Activated CD4-positive, alpha-beta T cell treated with anti-CD3 and anti-CD28 coated beads for 36 hours (primary cell): ENCODE results near the gene IMPG1. TPM values are rescaled to one million over a fixed set of nuclear protein-coding genes. Genes with fewer than 3 reads are reported as not detected.

Experiments
- ATAC-seq: fragments of 200-7000 bp; cut with Tn5 transposase; one replicate; pipeline ENCODE4 v1.10.0; 2021; ENCODE audit warnings: mild to moderate bottlenecking, moderate library complexity
- CTCF ChIA-PET: fragments of 350-600 bp; sonication (Branson Sonifier 250); formaldehyde crosslinking; loops from one replicate; lab custom pipeline; 2021; ENCODE audit warnings: antibody characterized with exemption; lab: Charles Lee
- POLR2A ChIA-PET: fragments of 350-600 bp; sonication (Branson Sonifier 250); formaldehyde crosslinking; loops from one replicate; lab custom pipeline; 2021; ENCODE audit warnings: antibody characterized with exemption, inconsistent platforms; lab: Charles Lee
- DNase-seq: peaks from one replicate; pipeline ENCODE4 v3.0.0-alpha.2; 2020
- H3K27ac Mint-ChIP-seq: one replicate; pipeline ENCODE4 v1.8.0; 2021; ENCODE audit warnings: mixed read lengths
- H3K27me3 Mint-ChIP-seq: one replicate; pipeline ENCODE4 v1.8.0; 2021; ENCODE audit warnings: mixed read lengths
- H3K36me3 Mint-ChIP-seq: one replicate; pipeline ENCODE4 v1.8.0; 2021; ENCODE audit warnings: low read depth, mixed read lengths
- H3K4me1 Mint-ChIP-seq: one replicate; pipeline ENCODE4 v1.8.0; 2021; ENCODE audit warnings: mixed read lengths
- H3K4me3 Mint-ChIP-seq: one replicate; pipeline ENCODE4 v1.8.0; 2021; ENCODE audit warnings: mild to moderate bottlenecking, moderate library complexity, mixed read lengths
- H3K9me3 Mint-ChIP-seq: one replicate; pipeline ENCODE4 v1.8.0; 2021; ENCODE audit warnings: low read depth, mixed read lengths
- intact Hi-C, 2 experiments: fragments of 100-400 bp; cut with DNase I in 1 of 2; cut with micrococcal nuclease in 1 of 2; formaldehyde crosslinking; loops; one replicate each; pipeline versions ENCODE4 v1.14.2 to v1.15.1; 2022 to 2024; cut with DNase I, micrococcal nuclease
- total RNA-seq, 2 experiments: library from RNA; stranded (reverse); gene quantifications; one replicate each; pipeline ENCODE4 v1.2.3, GENCODE V29; 2021

IMPG1 gene
- total RNA-seq, 2 experiments from 2014 or later, result not detected

DNA sequence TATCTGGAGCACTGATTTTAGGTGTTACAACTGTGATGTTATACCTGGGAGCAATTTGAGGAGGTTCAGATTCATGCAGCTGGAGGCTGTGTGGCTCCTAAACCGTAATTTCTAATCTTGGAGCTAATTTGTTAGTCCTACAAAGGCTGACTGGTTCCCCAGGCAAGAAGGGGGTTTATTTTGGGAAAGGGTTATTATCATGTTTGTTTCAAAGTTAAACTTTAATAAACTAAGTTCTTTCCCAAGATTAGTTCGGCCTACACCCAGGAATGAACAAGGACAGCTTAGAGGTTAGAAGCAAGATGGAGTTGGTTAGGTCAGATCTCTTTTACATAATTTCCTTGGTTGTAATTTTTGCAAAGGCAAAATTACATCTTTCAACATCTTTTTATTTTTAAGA lies 187.6 kb downstream of the IMPG1 start:
- H3K27me3 Mint-ChIP-seq, result no peaks in the 10 kb centered on the region
- ChIA-PET POLR2A (no interaction called here), CTCF (interaction anchor here (1.3 kb wide), 2 partner anchors 8 to 9 kb away, joined by 3 to 7 read pairs; no protein-coding TSS in a partner anchor)
- no peaks in the 10 kb centered on the region for H3K4me1 Mint-ChIP-seq
- H3K4me3 Mint-ChIP-seq, result no peak overlapping the region
- H3K27ac Mint-ChIP-seq, result no peak overlapping the region
- no peaks in the 10 kb centered on the region for H3K36me3 Mint-ChIP-seq
- ATAC-seq, result no peak
- intact Hi-C loops, result no loop called here
- DNase-seq, result no peak
- no peaks in the 10 kb centered on the region for H3K9me3 Mint-ChIP-seq

DNA sequence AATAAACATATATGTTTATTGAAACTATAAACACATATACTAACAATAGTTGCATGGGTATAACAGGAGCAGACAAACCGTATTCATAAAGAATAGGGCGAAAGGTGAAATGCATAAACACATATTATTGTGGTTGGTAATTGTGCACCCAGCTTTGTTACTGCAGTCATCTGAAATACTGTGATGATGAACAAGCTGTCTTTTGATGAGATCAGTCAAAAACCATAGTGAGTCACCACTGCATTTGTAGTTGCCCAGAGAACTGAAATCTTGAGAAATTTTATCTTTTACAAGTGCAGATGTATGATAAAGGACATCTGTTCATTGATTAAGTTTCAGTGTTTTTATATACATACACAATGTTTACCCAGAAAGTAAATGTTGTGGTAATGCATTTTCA lies 189.7 kb downstream of the IMPG1 start:
- ChIA-PET POLR2A (no interaction called here), CTCF (interaction anchor here (1.3 kb wide), 1 partner anchor 11 kb away, joined by 3 read pairs; no protein-coding TSS in a partner anchor)
- DNase-seq (no peak), ATAC-seq (peak; percentile 30)
- no peaks in the 10 kb centered on the region for H3K36me3 Mint-ChIP-seq
- no peaks in the 10 kb centered on the region for H3K9me3 Mint-ChIP-seq
- intact Hi-C loops, result no loop called here
- no peaks in the 10 kb centered on the region for H3K4me1 Mint-ChIP-seq
- no peak overlapping the region for H3K4me3 Mint-ChIP-seq
- H3K27ac Mint-ChIP-seq, result no peak overlapping the region
- no peaks in the 10 kb centered on the region for H3K27me3 Mint-ChIP-seq

DNA sequence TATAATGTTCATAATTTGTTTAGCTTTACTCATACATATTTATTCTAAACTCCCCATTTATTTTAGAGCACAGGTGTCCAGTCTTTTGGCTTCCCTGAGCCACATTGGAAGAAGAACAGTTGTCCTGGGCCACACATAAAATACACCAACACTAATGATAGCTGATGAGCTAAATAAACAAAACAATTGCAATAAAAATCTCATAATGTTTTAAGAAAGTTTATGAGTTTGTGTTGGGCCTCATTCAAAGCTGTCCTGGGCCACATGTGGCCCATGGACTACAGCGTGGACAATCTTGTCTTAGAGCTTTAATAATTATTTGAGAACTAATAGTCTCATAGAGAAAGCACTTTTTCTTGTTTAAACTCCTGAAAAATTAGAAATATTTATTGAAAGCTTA lies 192.2 kb downstream of the IMPG1 start:
- H3K27ac Mint-ChIP-seq, result no peak overlapping the region
- no peaks in the 10 kb centered on the region for H3K36me3 Mint-ChIP-seq
- intact Hi-C loops, result no loop called here
- DNase-seq, result no peak
- ATAC-seq, result no peak
- CTCF ChIA-PET, result interaction anchor here (0.6 to 6.4 kb wide), 4 partner anchors 9 to 26 kb away, joined by 3 to 37 read pairs (median 3); no protein-coding TSS in a partner anchor
- POLR2A ChIA-PET, result no interaction called here
- no peaks in the 10 kb centered on the region for H3K9me3 Mint-ChIP-seq
- no peaks in the 10 kb centered on the region for H3K4me1 Mint-ChIP-seq
- H3K27me3 Mint-ChIP-seq, result no peaks in the 10 kb centered on the region
- H3K4me3 Mint-ChIP-seq, result no peak overlapping the region

DNA sequence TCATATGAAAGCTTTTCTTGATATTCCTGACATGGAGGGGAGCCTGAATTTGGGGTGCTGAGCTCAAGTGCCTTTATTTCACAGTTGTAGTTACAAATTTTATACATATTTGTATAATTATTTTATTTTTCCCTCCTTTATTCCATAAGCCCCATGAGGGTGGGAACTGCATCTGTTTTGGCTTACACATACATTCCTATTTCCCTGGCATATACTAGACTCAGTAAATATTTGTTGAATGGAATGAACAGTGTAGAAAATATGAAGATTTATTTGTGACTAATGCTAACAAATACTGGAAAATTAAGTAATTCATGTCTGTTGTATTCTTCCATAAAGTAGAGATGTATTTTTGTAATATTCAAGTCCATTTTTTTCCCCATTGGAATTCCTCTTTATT lies 196.3 kb downstream of the IMPG1 start:
- no peaks in the 10 kb centered on the region for H3K36me3 Mint-ChIP-seq
- CTCF ChIA-PET, result interaction anchor here (1.2 to 6.4 kb wide), 2 partner anchors 17 to 22 kb away, joined by 3 to 37 read pairs; no protein-coding TSS in a partner anchor
- H3K27me3 Mint-ChIP-seq, result no peaks in the 10 kb centered on the region
- DNase-seq, result no peak
- intact Hi-C loops, result no loop called here
- POLR2A ChIA-PET, result no interaction called here
- no peak for ATAC-seq
- H3K27ac Mint-ChIP-seq, result no peak overlapping the region
- H3K4me3 Mint-ChIP-seq, result no peak overlapping the region
- no peaks in the 10 kb centered on the region for H3K9me3 Mint-ChIP-seq
- H3K4me1 Mint-ChIP-seq, result no peaks in the 10 kb centered on the region

DNA sequence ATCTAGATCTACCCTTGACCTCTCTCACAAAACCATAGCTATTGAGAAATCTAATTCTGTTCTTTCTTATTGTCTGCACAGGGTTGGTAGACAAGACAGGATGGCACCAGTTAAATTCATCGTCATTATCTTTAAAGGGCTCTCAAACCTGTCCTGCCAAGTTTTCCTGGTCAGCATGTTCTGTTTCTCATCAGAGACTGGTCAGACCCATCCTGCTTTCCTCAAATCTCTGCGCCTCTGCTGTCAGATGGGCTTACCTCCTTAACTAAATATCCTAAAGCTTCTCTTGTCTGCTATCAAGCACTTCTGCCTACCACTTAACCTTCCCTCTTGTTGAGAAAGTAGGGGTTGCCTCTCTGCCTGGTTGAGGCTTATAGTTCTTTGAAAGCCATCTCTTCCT lies 198.2 kb downstream of the IMPG1 start:
- Mint-ChIP-seq H3K27ac (no peak overlapping the region), H3K27me3 (no peaks in the 10 kb centered on the region), H3K4me1 (no peaks in the 10 kb centered on the region), H3K36me3 (no peaks in the 10 kb centered on the region), H3K9me3 (no peaks in the 10 kb centered on the region), H3K4me3 (no peak overlapping the region)
- ATAC-seq (no peak), DNase-seq (no peak)
- intact Hi-C loops, result no loop called here
- CTCF ChIA-PET, result interaction anchor here (1.9 kb wide), 1 partner anchor 23 kb away, joined by 5 read pairs; no protein-coding TSS in a partner anchor
- POLR2A ChIA-PET, result no interaction called here
